ENCODE data around the gene PNCK. TPM values are rescaled to one million over a fixed set of nuclear protein-coding genes. Genes with fewer than 3 reads are reported as not detected.
"Not testable (repeated sequence)": the region's sequence is repeated elsewhere in the genome, so short reads cannot be mapped to it uniquely, and the experiment has no call there.

The PNCK gene
- total RNA-seq, 1 donor from 2014 or later, result 0.84 TPM

- DNase-seq; intact Hi-C loops (cut with micrococcal nuclease); H3K4me1 Mint-ChIP-seq; H3K4me3 Mint-ChIP-seq; H3K36me3 Mint-ChIP-seq (ENCODE audit: low read depth); H3K27me3 Mint-ChIP-seq; H3K27ac Mint-ChIP-seq; H3K9me3 Mint-ChIP-seq: not testable (repeated sequence)
These were observed 20.6 kb upstream of the PNCK start for GRCh38 chrX:153694256-153694655.

DNA sequence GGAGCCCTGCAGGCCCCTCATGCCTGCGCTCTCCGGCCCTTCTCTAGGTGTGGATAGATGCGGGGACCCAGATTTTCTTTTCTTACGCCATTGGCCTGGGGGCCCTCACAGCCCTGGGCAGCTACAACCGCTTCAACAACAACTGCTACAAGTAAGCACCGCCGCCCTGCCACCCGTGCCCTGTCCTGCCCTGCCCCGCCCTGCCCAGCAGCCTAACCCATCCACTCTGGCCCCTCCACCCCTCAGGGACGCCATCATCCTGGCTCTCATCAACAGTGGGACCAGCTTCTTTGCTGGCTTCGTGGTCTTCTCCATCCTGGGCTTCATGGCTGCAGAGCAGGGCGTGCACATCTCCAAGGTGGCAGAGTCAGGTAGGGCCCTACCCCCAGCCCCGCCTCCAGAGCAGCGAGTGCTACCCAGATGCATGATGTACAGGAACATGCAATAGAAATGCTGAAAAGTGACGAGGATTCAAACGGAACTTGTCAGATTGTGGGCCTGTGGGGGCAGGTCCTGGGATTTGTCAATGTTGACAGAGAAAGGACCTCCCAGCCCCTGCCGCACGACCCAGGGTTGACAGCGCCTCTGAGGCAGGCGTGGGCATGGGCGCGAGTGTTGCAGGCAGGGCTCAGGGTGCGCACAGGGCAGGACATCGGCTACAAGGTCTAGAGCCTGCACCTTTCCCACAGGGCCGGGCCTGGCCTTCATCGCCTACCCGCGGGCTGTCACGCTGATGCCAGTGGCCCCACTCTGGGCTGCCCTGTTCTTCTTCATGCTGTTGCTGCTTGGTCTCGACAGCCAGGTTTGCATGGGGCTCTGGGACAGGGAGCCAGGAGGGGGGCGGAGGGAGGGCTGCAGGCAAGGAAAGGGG lies 19.8 kb upstream of the PNCK start:
- H3K9me3 Mint-ChIP-seq, result no peaks in the 10 kb centered on the region
- peaks cover 5% of the 10 kb centered on the region for H3K36me3 Mint-ChIP-seq (ENCODE audit: low read depth)
- no peak overlapping the region for H3K27ac Mint-ChIP-seq
- no peak for DNase-seq
- H3K4me3 Mint-ChIP-seq, result no peak overlapping the region
- H3K4me1 Mint-ChIP-seq, result no peaks in the 10 kb centered on the region
- intact Hi-C loops (cut with micrococcal nuclease), result no loop called here
- peaks cover 4% of the 10 kb centered on the region for H3K27me3 Mint-ChIP-seq

GRCh38 chrX:153692611-153693156 lies 19.1 kb upstream of the PNCK start:
- no peaks in the 10 kb centered on the region for H3K9me3 Mint-ChIP-seq
- H3K27me3 Mint-ChIP-seq, result peaks cover 4% of the 10 kb centered on the region
- H3K4me3 Mint-ChIP-seq, result no peak overlapping the region
- H3K36me3 Mint-ChIP-seq (ENCODE audit: low read depth), result peaks cover 4% of the 10 kb centered on the region
- H3K27ac Mint-ChIP-seq, result no peak overlapping the region
- no peak for DNase-seq
- intact Hi-C loops (cut with micrococcal nuclease), result no loop called here
- H3K4me1 Mint-ChIP-seq, result no peaks in the 10 kb centered on the region

- Mint-ChIP-seq H3K4me1 (no peaks in the 10 kb centered on the region), H3K36me3 (ENCODE audit: low read depth) (no peaks in the 10 kb centered on the region), H3K9me3 (no peaks in the 10 kb centered on the region), H3K27me3 (peaks cover 4% of the 10 kb centered on the region), H3K4me3 (no peak overlapping the region), H3K27ac (no peak overlapping the region)
- intact Hi-C loops (cut with micrococcal nuclease), result no loop called here
- DNase-seq, result no peak
These were observed 18.4 kb upstream of the PNCK start for GRCh38 chrX:153692003-153692402.

GRCh38 chrX:153691032-153691827 lies 17.6 kb upstream of the PNCK start:
- H3K4me1 Mint-ChIP-seq; H3K9me3 Mint-ChIP-seq; H3K4me3 Mint-ChIP-seq; H3K27ac Mint-ChIP-seq; H3K27me3 Mint-ChIP-seq; intact Hi-C loops (cut with micrococcal nuclease); H3K36me3 Mint-ChIP-seq (ENCODE audit: low read depth); DNase-seq: not testable (repeated sequence)

DNA sequence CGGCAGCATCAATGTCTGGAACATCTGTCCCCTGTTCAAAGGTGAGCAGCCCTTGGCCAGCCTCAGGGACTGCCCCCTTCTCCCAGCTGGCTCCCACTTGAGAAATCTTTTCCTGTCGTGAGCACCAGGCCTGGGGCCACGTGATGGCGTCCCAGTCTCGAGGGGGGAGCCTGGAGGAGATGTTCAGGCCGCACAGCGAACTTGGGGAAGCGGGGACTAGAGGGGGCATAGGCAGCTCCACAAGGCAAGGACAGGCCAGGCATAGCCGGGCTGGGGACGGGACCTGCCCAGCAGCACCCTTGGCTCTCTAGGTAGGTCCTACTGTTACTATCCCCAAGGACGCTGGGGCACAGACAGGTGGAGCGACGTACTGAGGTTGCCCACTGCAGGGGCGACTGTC lies 16.9 kb upstream of the PNCK start:
- intact Hi-C loops (cut with micrococcal nuclease), result no loop called here
- Mint-ChIP-seq H3K27ac (no peak overlapping the region), H3K27me3 (peaks cover 11% of the 10 kb centered on the region), H3K36me3 (ENCODE audit: low read depth) (no peaks in the 10 kb centered on the region), H3K9me3 (no peaks in the 10 kb centered on the region), H3K4me1 (no peaks in the 10 kb centered on the region), H3K4me3 (no peak overlapping the region)
- DNase-seq, result no peak

GRCh38 chrX:153689654-153690465 lies 16.2 kb upstream of the PNCK start:
- H3K27ac Mint-ChIP-seq, result no peak overlapping the region
- H3K4me1 Mint-ChIP-seq, result no peaks in the 10 kb centered on the region

DNA sequence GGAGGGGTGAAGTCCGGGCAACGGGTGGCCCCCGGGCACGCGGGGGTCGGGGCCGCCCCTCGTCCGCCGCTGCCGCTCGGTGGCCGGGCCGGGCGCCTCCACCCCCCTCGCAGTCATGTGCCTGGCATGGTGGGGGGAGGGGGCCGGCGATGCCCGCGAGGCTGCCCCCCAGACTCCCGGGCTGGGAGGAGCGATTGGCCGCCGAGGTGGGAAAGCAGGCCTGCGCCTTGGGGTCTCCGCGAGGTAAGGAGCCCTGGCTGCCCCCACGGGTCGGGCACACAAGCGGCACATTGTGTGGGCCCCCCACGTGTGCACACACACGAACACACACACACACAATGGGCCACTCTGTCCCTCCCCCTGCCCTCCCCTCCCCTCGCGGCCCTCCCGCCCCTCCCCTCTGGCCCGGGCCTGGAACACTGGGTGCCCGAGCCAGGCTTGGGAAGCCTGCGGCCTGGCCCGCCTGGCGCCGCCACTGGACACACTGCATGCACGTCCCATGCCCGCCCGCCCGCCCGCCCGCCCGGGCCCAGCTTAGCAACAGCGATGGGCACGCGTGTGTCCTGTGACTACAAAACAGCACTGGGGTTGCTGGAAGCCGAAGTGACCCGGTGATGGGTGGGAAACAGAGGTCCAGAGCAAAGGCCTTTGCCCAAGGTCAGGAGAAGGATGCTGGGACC lies 15.4 kb upstream of the PNCK start:
- Mint-ChIP-seq H3K27me3 (peaks cover 11% of the 10 kb centered on the region), H3K36me3 (ENCODE audit: low read depth) (no peaks in the 10 kb centered on the region), H3K4me1 (no peaks in the 10 kb centered on the region), H3K27ac (no peak overlapping the region), H3K4me3 (no peak overlapping the region), H3K9me3 (no peaks in the 10 kb centered on the region)
- no peak for DNase-seq
- intact Hi-C loops (cut with micrococcal nuclease), result loop anchor here (5.0 kb wide), 1 partner anchor 33 kb away; the partner anchor contains the start of genes ABCD1 and BCAP31

More at GRCh38 chrX:153689654-153690465, 16.2 kb upstream of the PNCK start:
- H3K9me3 Mint-ChIP-seq, result no peaks in the 10 kb centered on the region
- intact Hi-C loops (cut with micrococcal nuclease), result loop anchor here (5.0 kb wide), 1 partner anchor 32 kb away; the partner anchor contains the start of genes ABCD1 and BCAP31
- no peak for DNase-seq
- no peak overlapping the region for H3K4me3 Mint-ChIP-seq
- no peaks in the 10 kb centered on the region for H3K36me3 Mint-ChIP-seq (ENCODE audit: low read depth)
- H3K27me3 Mint-ChIP-seq, result peaks cover 11% of the 10 kb centered on the region

GRCh38 chrX:153688506-153688905 lies 14.9 kb upstream of the PNCK start:
- Mint-ChIP-seq H3K36me3 (ENCODE audit: low read depth) (no peaks in the 10 kb centered on the region), H3K27ac (no peak overlapping the region), H3K27me3 (peaks cover 15% of the 10 kb centered on the region), H3K9me3 (no peaks in the 10 kb centered on the region), H3K4me3 (no peak overlapping the region), H3K4me1 (no peaks in the 10 kb centered on the region)
- no peak for DNase-seq
- intact Hi-C loops (cut with micrococcal nuclease), result loop anchor here (5.0 kb wide), 1 partner anchor 34 kb away; the partner anchor contains the start of genes ABCD1 and BCAP31

- Mint-ChIP-seq H3K4me1 (no peaks in the 10 kb centered on the region), H3K27me3 (peaks cover 16% of the 10 kb centered on the region), H3K9me3 (no peaks in the 10 kb centered on the region), H3K36me3 (ENCODE audit: low read depth) (no peaks in the 10 kb centered on the region), H3K27ac (no peak overlapping the region), H3K4me3 (no peak overlapping the region)
- intact Hi-C loops (cut with micrococcal nuclease), result loop anchor here (5.0 kb wide), 1 partner anchor 34 kb away; the partner anchor contains the start of genes ABCD1 and BCAP31
- DNase-seq, result no peak
These were observed 14.5 kb upstream of the PNCK start for GRCh38 chrX:153688071-153688470.

- no peaks in the 10 kb centered on the region for H3K36me3 Mint-ChIP-seq (ENCODE audit: low read depth)
- intact Hi-C loops (cut with micrococcal nuclease), result loop anchor here (5.0 kb wide), 1 partner anchor 35 kb away; the partner anchor contains the start of genes ABCD1 and BCAP31
- DNase-seq, result peak; percentile 78
- peak within 1 kb of the TSS; percentile 78 for H3K4me3 Mint-ChIP-seq
- no peaks in the 10 kb centered on the region for H3K4me1 Mint-ChIP-seq
- H3K27ac Mint-ChIP-seq, result no peak within 1 kb of the TSS
- H3K9me3 Mint-ChIP-seq, result no peaks in the 10 kb centered on the region
- H3K27me3 Mint-ChIP-seq, result peaks cover 19% of the 10 kb centered on the region
These were observed 13.8 kb upstream of the PNCK start, which contains the start of gene SLC6A8 for GRCh38 chrX:153687121-153688039. Gene SLC6A8, plus strand, starts transcription at chrX:153687926. Its CDS starts 649 bp downstream, at chrX:153688575.

DNA sequence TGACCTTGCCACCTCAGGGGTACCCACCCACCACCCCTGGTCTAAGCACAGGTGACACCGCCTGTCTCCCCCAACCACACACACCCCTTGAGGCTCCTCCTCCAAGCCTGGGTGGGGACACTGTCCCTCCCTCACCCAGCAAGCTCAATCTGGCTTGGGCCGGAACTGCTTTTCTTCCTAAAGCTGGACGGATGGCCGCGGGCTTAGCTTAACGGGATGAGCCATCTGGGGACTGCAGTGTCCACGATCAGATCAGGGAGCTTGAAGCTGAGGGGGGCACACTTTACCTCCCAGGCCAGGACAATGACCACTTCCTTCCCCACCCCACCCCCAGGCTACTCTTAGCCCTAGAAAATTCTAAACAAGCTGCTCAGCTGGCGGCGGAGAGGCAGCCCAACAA lies 13.1 kb upstream of the PNCK start:
- H3K4me1 Mint-ChIP-seq, result no peaks in the 10 kb centered on the region
- H3K9me3 Mint-ChIP-seq, result no peaks in the 10 kb centered on the region
- intact Hi-C loops (cut with micrococcal nuclease), result loop anchor here (5.0 kb wide), 1 partner anchor 36 kb away; the partner anchor contains the start of genes ABCD1 and BCAP31
- no peaks in the 10 kb centered on the region for H3K36me3 Mint-ChIP-seq (ENCODE audit: low read depth)
- H3K4me3 Mint-ChIP-seq, result peak overlapping the region; percentile 21
- peaks cover 19% of the 10 kb centered on the region for H3K27me3 Mint-ChIP-seq
- H3K27ac Mint-ChIP-seq, result no peak overlapping the region
- no peak for DNase-seq
